HG03159 (cell line): ENCODE results near the gene STX1B.
"Not testable (repeated sequence)": the region's sequence is repeated elsewhere in the genome, so short reads cannot be mapped to it uniquely, and the experiment has no call there.

ENCODE experiments used
- ATAC-seq: cut with Tn5 transposase; IDR thresholded peaks from one replicate; pipeline ENCODE4 v1.9.1; 2021; ENCODE audit warnings: mild to moderate bottlenecking, moderate library complexity; ENCODE audit not compliant: unreplicated experiment

The STX1B gene

GRCh38 chr16:31016018-31016417 is 5.6 kb upstream of the STX1B start:
- ATAC-seq = no peak

- ATAC-seq = not testable (repeated sequence)
Measured at GRCh38 chr16:31013292-31013691, 2.9 kb upstream of the STX1B start.

GRCh38 chr16:31011815-31012214 is 1.4 kb upstream of the STX1B start:
- not testable (repeated sequence) for ATAC-seq

- no peak for ATAC-seq
Measured at GRCh38 chr16:31009894-31010584, 399 bp downstream of the STX1B start.

GRCh38 chr16:31009120-31009519 is 1.3 kb downstream of the STX1B start:
- no peak for ATAC-seq

- ATAC-seq = no peak
Measured at GRCh38 chr16:31008551-31008950, 1.9 kb downstream of the STX1B start.

GRCh38 chr16:31008149-31008548 is 2.3 kb downstream of the STX1B start:
- no peak for ATAC-seq

- no peak for ATAC-seq
Measured at GRCh38 chr16:31007684-31008083, 2.8 kb downstream of the STX1B start.

GRCh38 chr16:31006589-31006988 is 3.8 kb downstream of the STX1B start:
- ATAC-seq = no peak

GRCh38 chr16:31006086-31006385 is 4.4 kb downstream of the STX1B start:
- no peak for ATAC-seq

- ATAC-seq = no peak
Measured at GRCh38 chr16:31005350-31006085, 4.9 kb downstream of the STX1B start.

- no peak for ATAC-seq
Measured at GRCh38 chr16:31004658-31005057, 5.8 kb downstream of the STX1B start.

GRCh38 chr16:31003744-31004143 is 6.7 kb downstream of the STX1B start:
- no peak for ATAC-seq

- ATAC-seq = no peak
Measured at GRCh38 chr16:31002862-31003341, 7.5 kb downstream of the STX1B start.

GRCh38 chr16:31002250-31002700 is 8.2 kb downstream of the STX1B start:
- no peak for ATAC-seq

GRCh38 chr16:31001507-31002249 is 8.8 kb downstream of the STX1B start:
- ATAC-seq = no peak

- ATAC-seq = no peak
Measured at GRCh38 chr16:31000671-31001382, 9.6 kb downstream of the STX1B start.

GRCh38 chr16:30998852-30999761 is 11.3 kb downstream of the STX1B start:
- no peak for ATAC-seq

GRCh38 chr16:30997725-30998711 is 12.4 kb downstream of the STX1B start:
- ATAC-seq = no peak
